GM12878 (cell line): ENCODE measurements around the gene EFTUD2. TPM values are rescaled to one million over a fixed set of nuclear protein-coding genes. Genes with fewer than 3 reads are reported as not detected.

Source experiments
- ATAC-seq: fragments of 200-7000 bp; cut with Tn5 transposase; 3 replicates; pipeline ENCODE4 v1.9.1; 2020; ENCODE audit warnings: mild to moderate bottlenecking, moderate library complexity
- BruUV-seq: library from RNA; stranded (reverse); fragments of 400-500 nt; replicated peaks from 2 replicates; lab custom pipeline; 2021; lab: Mats Ljungman, UMichigan
- CTCF ChIA-PET: fragments of 300-600 bp; sonication (Branson Sonifier 250); formaldehyde crosslinking; extraction: SDS; loops from one replicate; lab custom pipeline; 2021; ENCODE audit warnings: inconsistent platforms; lab: Yijun Ruan, JAX
- POLR2A ChIA-PET: fragments of 350-600 bp; formaldehyde crosslinking; extraction: SDS; loops from one replicate; lab custom pipeline; 2021; ENCODE audit warnings: inconsistent platforms; lab: Charles Lee
- RAD21 ChIA-PET: fragments of 300-600 bp; sonication (Branson Sonifier 250); formaldehyde crosslinking; loops from one replicate; lab custom pipeline; 2023; ENCODE audit warnings: antibody characterized with exemption; ENCODE audit not compliant: unreplicated experiment; lab: Charles Lee
- SMC1A ChIA-PET: fragments of 300-600 bp; sonication (Branson Sonifier 250); formaldehyde crosslinking; loops from one replicate; lab custom pipeline; 2023; ENCODE audit not compliant: unreplicated experiment, uncharacterized antibody; lab: Charles Lee
- DNase-seq: peaks from one replicate; pipeline ENCODE4 v3.0.0-alpha.2; 2011; ENCODE audit warnings: low read depth, low spot score
- FAIRE-seq: peaks from 3 replicates; lab custom pipeline; 2011; peaks lifted over from hg19 to GRCh38; lab: Jason Lieb, UNC
- H2AFZ ChIP-seq: 2 replicates; pipeline ENCODE4 v1.6.0; 2011; ENCODE audit warnings: low read depth, low read length, control low read depth; ENCODE audit not compliant: control insufficient read depth
- H3K27ac ChIP-seq: 2 replicates; pipeline ENCODE4 v1.5.1; 2011; ENCODE audit warnings: control low read depth; ENCODE audit not compliant: control insufficient read depth, insufficient read depth
- H3K27me3 ChIP-seq, 2 experiments: replicated peaks in 1 of 2; 2 replicates each; pipeline versions ENCODE4 v1.6.0 to v1.6.1; 2011; ENCODE audit warnings: low read length in 1 of 2; ENCODE audit not compliant: control insufficient read depth in 2 of 2, insufficient read depth in 2 of 2
- H3K36me3 ChIP-seq, 2 experiments: 2 replicates each; pipeline ENCODE4 v1.5.1; 2011; ENCODE audit warnings: low read length in 1 of 2; ENCODE audit not compliant: control insufficient read depth in 2 of 2, insufficient read depth in 2 of 2
- H3K4me1 ChIP-seq: 2 replicates; pipeline ENCODE4 v1.6.1; 2011; ENCODE audit warnings: mild to moderate bottlenecking, low read length, moderate library complexity, mixed read lengths; ENCODE audit not compliant: control insufficient read depth, insufficient read depth
- H3K4me2 ChIP-seq: 2 replicates; pipeline ENCODE4 v1.6.0; 2011; ENCODE audit warnings: control low read depth; ENCODE audit not compliant: control insufficient read depth, insufficient read depth
- H3K4me3 ChIP-seq: fragments of 200-600 bp; sonication (generic); 2 replicates; pipeline ENCODE4 v1.5.1; 2016
- H3K79me2 ChIP-seq: 2 replicates; pipeline ENCODE4 v1.6.0; 2011; ENCODE audit warnings: low read length; ENCODE audit not compliant: control insufficient read depth, insufficient read depth
- H3K9ac ChIP-seq: 2 replicates; pipeline ENCODE4 v1.8.0; 2011; ENCODE audit warnings: low read length, control low read depth, mixed read lengths; ENCODE audit not compliant: control insufficient read depth, insufficient read depth
- H3K9me3 ChIP-seq: replicated peaks from 3 replicates; pipeline ENCODE4 v1.5.1; 2011; ENCODE audit warnings: mild to moderate bottlenecking, low read length; ENCODE audit not compliant: control insufficient read depth, insufficient read depth
- H4K20me1 ChIP-seq: 2 replicates; pipeline ENCODE4 v1.6.0; 2011; ENCODE audit not compliant: control insufficient read depth, insufficient read depth
- EP300 ChIP-seq, 2 experiments: fragments of 150-350 bp in 1 of 2; IDR thresholded peaks; 2 replicates each; pipeline ENCODE4 v1.6.1; 2011 to 2012; ENCODE audit warnings: low read depth in 2 of 2, low read length in 2 of 2, borderline replicate concordance in 1 of 2, improper control_type of control experiment in 1 of 2, inconsistent platforms in 1 of 2; ENCODE audit not compliant: control insufficient read depth in 1 of 2
- HDGF ChIP-seq: fragments of 450-650 bp; IDR thresholded peaks from 2 replicates; pipeline ENCODE4 v1.6.1; 2016; ENCODE audit warnings: antibody characterized with exemption
- IKZF2 ChIP-seq, 2 experiments: fragments of 450-650 bp; IDR thresholded peaks; 2 replicates each; pipeline ENCODE4 v1.6.1; 2017; ENCODE audit warnings: mild to moderate bottlenecking in 2 of 2, moderate library complexity in 2 of 2
- MYC ChIP-seq: IDR thresholded peaks from 2 replicates; pipeline ENCODE4 v1.6.1; 2011; ENCODE audit warnings: mild to moderate bottlenecking, low read length, moderate library complexity, inconsistent platforms; ENCODE audit not compliant: insufficient read depth, insufficient replicate concordance, insufficient read length, severe bottlenecking
- PML ChIP-seq: IDR thresholded peaks from 2 replicates; pipeline ENCODE4 v1.6.1; 2012; ENCODE audit warnings: low read length, inconsistent platforms
- RBBP5 ChIP-seq: fragments of 200-600 bp; sonication (generic); conservative IDR thresholded peaks from 2 replicates; pipeline ENCODE4 v1.6.1; 2016
- SIN3A ChIP-seq: IDR thresholded peaks from 2 replicates; pipeline ENCODE4 v1.6.1; 2012; ENCODE audit warnings: low read depth, low read length, improper control_type of control experiment
- SMAD5 ChIP-seq: IDR thresholded peaks from 2 replicates; pipeline ENCODE4 v1.6.1; 2016; ENCODE audit warnings: antibody characterized with exemption, low read depth
- SREBF1 ChIP-seq: IDR thresholded peaks from 2 replicates; pipeline ENCODE4 v1.6.1; 2012; ENCODE audit warnings: mild to moderate bottlenecking, low read length
- SREBF2 ChIP-seq: IDR thresholded peaks from 2 replicates; pipeline ENCODE4 v1.6.1; 2012; ENCODE audit warnings: mild to moderate bottlenecking, low read length
- STAT3 ChIP-seq: IDR thresholded peaks from 2 replicates; pipeline ENCODE4 v1.6.1; 2011; ENCODE audit warnings: low read depth, low read length, improper control_type of control experiment
- WGBS: methylation state at CpG from one replicate; pipeline ENCODE4 v1.1.6; 2016; ENCODE audit warnings: low lambda C conversion rate; ENCODE audit not compliant: insufficient replicate concordance, insufficient coverage; ENCODE audit errors: missing lambda C conversion rate; 5-methylcytosine and 5-hydroxymethylcytosine counted together
- in situ Hi-C: fragments of 300-500 bp; cut with MboI; formaldehyde crosslinking; loops from 9 replicates; pipeline ENCODE4 v1.14.3; 2018; ENCODE audit warnings: mixed read lengths
- intact Hi-C: fragments of 100-400 bp; cut with micrococcal nuclease; formaldehyde crosslinking; loops from one replicate; pipeline ENCODE4 v1.14.2; 2022; ENCODE audit not compliant: unreplicated experiment
- polyA plus RNA-seq, 11 experiments: library from polyadenylated mRNA; depleted of rRNA in 4 of 11; unstranded in 6 of 11; stranded (reverse) in 5 of 11; fragments of >200 nt; fragmentation: Nextera tagmentation in 4 of 11; fragmentation: Illumina TruSeq in 1 of 11; extraction: Ambion mirVana in 4 of 11; extraction: Trizol in 1 of 11; gene quantifications; 1 replicate in 1 of 11; 2 replicates in 10 of 11; pipeline versions ENCODE4 v1.2.1 to v1.2.3, GENCODE V29; 2011 to 2016; ENCODE audit warnings: inconsistent platforms in 2 of 11, missing spikeins in 2 of 11, low read depth in 1 of 11
- total RNA-seq, 4 experiments: library from RNA; depleted of rRNA in 3 of 4; stranded (reverse); fragments of >200 nt in 3 of 4; fragmentation: Illumina TruSeq in 1 of 4; extraction: Trizol in 1 of 4; gene quantifications; 2 replicates each; pipeline versions ENCODE4 v1.2.1 to v1.2.3, GENCODE V29; 2013 to 2021
- TF ChIP-seq, protein P1 (sequence below): fragments of 450-650 bp; IDR thresholded peaks from 2 replicates; pipeline ENCODE4 v1.6.1; 2017; ENCODE audit warnings: antibody characterized with exemption, mild to moderate bottlenecking, moderate library complexity
- TF ChIP-seq, protein P2 (sequence below): fragments of 450-650 bp; IDR thresholded peaks from 2 replicates; pipeline ENCODE4 v1.6.1; 2016; ENCODE audit warnings: mild to moderate bottlenecking
- TF ChIP-seq, protein P3 (sequence below): fragments of 450-650 bp; IDR thresholded peaks from 2 replicates; pipeline ENCODE4 v1.6.1; 2017; ENCODE audit warnings: borderline replicate concordance
- TF ChIP-seq, protein P4 (sequence below): IDR thresholded peaks from 2 replicates; pipeline ENCODE4 v1.6.1; 2012; ENCODE audit warnings: mild to moderate bottlenecking, low read depth, low read length

EFTUD2 gene
- total and polyA plus RNA-seq, 10 of the 15 experiments (the other 5 are each of a cell fraction or from before 2014, with no cell fraction given): 33.0 to 198 (median 126) TPM

DNA sequence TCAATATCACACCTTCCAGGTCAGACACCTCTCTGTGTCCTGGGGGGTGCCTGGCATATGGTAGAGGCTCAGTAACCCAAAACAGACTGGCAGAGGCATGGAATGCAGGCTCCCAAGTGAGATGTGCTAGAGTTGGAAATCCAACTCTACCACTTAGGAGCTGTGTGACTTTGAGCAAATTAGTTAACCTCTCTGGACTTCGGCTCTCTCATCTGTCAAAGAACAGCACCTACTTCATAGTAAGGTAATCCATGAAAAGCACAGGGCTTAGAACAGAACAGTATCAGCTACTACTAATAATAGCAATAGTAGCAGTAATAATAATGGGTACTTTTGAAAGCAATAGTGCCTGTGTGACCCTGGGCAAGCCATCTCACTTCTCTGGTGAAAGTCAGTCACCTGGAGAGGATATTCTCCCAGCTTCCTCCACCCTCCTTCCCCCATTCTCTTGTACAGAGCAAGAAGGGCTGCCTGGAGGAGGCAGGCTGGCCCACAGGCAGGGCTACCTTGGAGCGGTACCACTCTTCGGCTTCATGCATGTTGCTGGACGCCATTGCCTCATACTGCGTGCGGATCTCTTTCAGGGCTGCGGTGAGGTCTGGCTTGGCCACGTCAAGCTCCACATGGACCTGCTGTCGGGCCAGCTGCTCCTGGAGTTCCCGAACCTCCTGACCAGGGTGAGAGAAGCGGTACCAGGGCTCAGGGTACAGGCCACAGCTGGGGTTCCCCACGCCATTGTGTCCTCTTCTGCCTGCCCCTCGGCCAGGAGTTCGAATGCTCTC lies 13.7 kb upstream of the EFTUD2 start:
- 52% methylated on average over 12 of the region's 14 CpGs for WGBS
- intact Hi-C loops: no loop called here
- FAIRE-seq (no peak), DNase-seq (no peak), ATAC-seq (no peak)
- no peaks in the 10 kb centered on the region; a peak in 3 of 4 replicates for H3K27me3 ChIP-seq
- no peak overlapping the region for H3K4me2 ChIP-seq
- in situ Hi-C loops: no loop called here
- no peak overlapping the region for H3K27ac ChIP-seq
- BruUV-seq: no TSS peak
- ChIA-PET POLR2A (no interaction called here), SMC1A (no interaction called here), CTCF (interaction anchor here (1.0 to 1.2 kb wide), 2 partner anchors 8 to 186 kb away, joined by 3 to 4 read pairs; no protein-coding TSS in a partner anchor), RAD21 (interaction anchor here (1.1 kb wide), 1 partner anchor 12 kb away, joined by 3 read pairs; no protein-coding TSS in a partner anchor)
- H3K9me3 ChIP-seq: no peaks in the 10 kb centered on the region
- H3K36me3 ChIP-seq: no peaks in the 10 kb centered on the region
- H3K9ac ChIP-seq: no peak overlapping the region
- H2AFZ ChIP-seq: no peak overlapping the region
- H4K20me1 ChIP-seq: no peaks in the 10 kb centered on the region
- no peaks in the 10 kb centered on the region for H3K79me2 ChIP-seq
- peaks cover 6% of the 10 kb centered on the region for H3K4me1 ChIP-seq
- H3K4me3 ChIP-seq: no peak overlapping the region
- TF ChIP-seq SREBF2 (no peak), IKZF2 (IDR thresholded peaks at IDR 0.05) (no peak), RBBP5 (no peak), EP300 (IDR thresholded peaks at IDR 0.05; ENCODE audit: borderline replicate concordance in 1 of 2, control insufficient read depth in 1 of 2, low read depth in 2 of 2, low read length in 2 of 2) (no peak), SMAD5 (no peak), STAT3 (no peak), HDGF (no peak), PML (no peak), MYC (no peak), SIN3A (no peak), SREBF1 (no peak)
- TF ChIP-seq, protein P1, sequence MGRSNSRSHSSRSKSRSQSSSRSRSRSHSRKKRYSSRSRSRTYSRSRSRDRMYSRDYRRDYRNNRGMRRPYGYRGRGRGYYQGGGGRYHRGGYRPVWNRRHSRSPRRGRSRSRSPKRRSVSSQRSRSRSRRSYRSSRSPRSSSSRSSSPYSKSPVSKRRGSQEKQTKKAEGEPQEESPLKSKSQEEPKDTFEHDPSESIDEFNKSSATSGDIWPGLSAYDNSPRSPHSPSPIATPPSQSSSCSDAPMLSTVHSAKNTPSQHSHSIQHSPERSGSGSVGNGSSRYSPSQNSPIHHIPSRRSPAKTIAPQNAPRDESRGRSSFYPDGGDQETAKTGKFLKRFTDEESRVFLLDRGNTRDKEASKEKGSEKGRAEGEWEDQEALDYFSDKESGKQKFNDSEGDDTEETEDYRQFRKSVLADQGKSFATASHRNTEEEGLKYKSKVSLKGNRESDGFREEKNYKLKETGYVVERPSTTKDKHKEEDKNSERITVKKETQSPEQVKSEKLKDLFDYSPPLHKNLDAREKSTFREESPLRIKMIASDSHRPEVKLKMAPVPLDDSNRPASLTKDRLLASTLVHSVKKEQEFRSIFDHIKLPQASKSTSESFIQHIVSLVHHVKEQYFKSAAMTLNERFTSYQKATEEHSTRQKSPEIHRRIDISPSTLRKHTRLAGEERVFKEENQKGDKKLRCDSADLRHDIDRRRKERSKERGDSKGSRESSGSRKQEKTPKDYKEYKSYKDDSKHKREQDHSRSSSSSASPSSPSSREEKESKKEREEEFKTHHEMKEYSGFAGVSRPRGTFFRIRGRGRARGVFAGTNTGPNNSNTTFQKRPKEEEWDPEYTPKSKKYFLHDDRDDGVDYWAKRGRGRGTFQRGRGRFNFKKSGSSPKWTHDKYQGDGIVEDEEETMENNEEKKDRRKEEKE: no peak
- TF ChIP-seq, protein P2, sequence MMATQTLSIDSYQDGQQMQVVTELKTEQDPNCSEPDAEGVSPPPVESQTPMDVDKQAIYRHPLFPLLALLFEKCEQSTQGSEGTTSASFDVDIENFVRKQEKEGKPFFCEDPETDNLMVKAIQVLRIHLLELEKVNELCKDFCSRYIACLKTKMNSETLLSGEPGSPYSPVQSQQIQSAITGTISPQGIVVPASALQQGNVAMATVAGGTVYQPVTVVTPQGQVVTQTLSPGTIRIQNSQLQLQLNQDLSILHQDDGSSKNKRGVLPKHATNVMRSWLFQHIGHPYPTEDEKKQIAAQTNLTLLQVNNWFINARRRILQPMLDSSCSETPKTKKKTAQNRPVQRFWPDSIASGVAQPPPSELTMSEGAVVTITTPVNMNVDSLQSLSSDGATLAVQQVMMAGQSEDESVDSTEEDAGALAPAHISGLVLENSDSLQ: no peak
- TF ChIP-seq, protein P3, sequence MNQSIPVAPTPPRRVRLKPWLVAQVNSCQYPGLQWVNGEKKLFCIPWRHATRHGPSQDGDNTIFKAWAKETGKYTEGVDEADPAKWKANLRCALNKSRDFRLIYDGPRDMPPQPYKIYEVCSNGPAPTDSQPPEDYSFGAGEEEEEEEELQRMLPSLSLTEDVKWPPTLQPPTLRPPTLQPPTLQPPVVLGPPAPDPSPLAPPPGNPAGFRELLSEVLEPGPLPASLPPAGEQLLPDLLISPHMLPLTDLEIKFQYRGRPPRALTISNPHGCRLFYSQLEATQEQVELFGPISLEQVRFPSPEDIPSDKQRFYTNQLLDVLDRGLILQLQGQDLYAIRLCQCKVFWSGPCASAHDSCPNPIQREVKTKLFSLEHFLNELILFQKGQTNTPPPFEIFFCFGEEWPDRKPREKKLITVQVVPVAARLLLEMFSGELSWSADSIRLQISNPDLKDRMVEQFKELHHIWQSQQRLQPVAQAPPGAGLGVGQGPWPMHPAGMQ: no peak
- TF ChIP-seq, protein P4, sequence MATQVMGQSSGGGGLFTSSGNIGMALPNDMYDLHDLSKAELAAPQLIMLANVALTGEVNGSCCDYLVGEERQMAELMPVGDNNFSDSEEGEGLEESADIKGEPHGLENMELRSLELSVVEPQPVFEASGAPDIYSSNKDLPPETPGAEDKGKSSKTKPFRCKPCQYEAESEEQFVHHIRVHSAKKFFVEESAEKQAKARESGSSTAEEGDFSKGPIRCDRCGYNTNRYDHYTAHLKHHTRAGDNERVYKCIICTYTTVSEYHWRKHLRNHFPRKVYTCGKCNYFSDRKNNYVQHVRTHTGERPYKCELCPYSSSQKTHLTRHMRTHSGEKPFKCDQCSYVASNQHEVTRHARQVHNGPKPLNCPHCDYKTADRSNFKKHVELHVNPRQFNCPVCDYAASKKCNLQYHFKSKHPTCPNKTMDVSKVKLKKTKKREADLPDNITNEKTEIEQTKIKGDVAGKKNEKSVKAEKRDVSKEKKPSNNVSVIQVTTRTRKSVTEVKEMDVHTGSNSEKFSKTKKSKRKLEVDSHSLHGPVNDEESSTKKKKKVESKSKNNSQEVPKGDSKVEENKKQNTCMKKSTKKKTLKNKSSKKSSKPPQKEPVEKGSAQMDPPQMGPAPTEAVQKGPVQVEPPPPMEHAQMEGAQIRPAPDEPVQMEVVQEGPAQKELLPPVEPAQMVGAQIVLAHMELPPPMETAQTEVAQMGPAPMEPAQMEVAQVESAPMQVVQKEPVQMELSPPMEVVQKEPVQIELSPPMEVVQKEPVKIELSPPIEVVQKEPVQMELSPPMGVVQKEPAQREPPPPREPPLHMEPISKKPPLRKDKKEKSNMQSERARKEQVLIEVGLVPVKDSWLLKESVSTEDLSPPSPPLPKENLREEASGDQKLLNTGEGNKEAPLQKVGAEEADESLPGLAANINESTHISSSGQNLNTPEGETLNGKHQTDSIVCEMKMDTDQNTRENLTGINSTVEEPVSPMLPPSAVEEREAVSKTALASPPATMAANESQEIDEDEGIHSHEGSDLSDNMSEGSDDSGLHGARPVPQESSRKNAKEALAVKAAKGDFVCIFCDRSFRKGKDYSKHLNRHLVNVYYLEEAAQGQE: no peak
